WTC11 (cell line): ENCODE measurements around the gene CLCF1.
A peak's percentile ranks its signal among the peaks of the same experiment; 100 is the strongest.

ENCODE experiments used
- ETV6 ChIP-seq: sonication (generic); formaldehyde crosslinking; IDR thresholded peaks from 2 replicates; pipeline ENCODE4 v1.8.1; 2022; ENCODE audit warnings: mild to moderate bottlenecking, missing genetic modification reagents
- MYBL2 ChIP-seq: sonication (generic); formaldehyde crosslinking; IDR thresholded peaks from 2 replicates; pipeline ENCODE4 v1.8.1; 2023; ENCODE audit warnings: mild to moderate bottlenecking, moderate library complexity, missing genetic modification reagents
- SMAD3 ChIP-seq: sonication (generic); formaldehyde crosslinking; IDR thresholded peaks from 2 replicates; pipeline ENCODE4 v1.8.0; 2022; ENCODE audit warnings: missing genetic modification reagents, mild to moderate bottlenecking, borderline replicate concordance
- ZNF263 ChIP-seq: sonication (generic); formaldehyde crosslinking; IDR thresholded peaks from 2 replicates; pipeline ENCODE4 v1.8.1; 2022; ENCODE audit warnings: low read depth, mild to moderate bottlenecking, moderate library complexity, missing genetic modification reagents
- ZNF396 ChIP-seq: fragments of 250-450 bp; sonication (Bioruptor Pico); IDR thresholded peaks from 2 replicates; pipeline ENCODE4 v1.8.0; 2021; ENCODE audit warnings: mild to moderate bottlenecking, moderate library complexity, borderline replicate concordance
- TF ChIP-seq, protein P1 (sequence below): sonication (generic); formaldehyde crosslinking; IDR thresholded peaks from 2 replicates; pipeline ENCODE4 v1.8.0; 2022; ENCODE audit warnings: mild to moderate bottlenecking, missing genetic modification reagents
- TF ChIP-seq, protein P2 (sequence below): fragments of 200-600 bp; IDR thresholded peaks from 2 replicates; pipeline ENCODE4 v1.8.0; 2022; ENCODE audit warnings: antibody characterized with exemption

DNA sequence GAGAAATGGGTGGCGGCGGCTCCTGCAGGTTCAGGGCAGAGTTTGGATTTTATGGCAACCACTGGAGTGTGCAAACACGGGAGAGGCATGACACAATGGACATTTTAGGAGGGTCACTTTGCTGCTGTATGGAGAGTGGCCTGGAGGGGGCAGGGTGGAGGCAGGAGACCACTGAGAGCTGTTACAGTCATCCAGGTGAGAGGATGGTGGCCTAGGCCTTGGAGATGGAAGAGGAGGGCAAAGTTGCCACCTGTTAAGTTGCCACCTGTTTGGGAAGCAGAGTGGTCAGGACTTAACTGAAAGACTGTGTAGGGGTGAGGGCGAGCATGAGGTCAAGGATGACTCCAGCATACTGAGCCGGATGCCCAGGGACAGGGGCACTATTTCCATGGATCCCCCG lies 16.1 kb upstream of the CLCF1 start:
- no peak for TF ChIP-seq MYBL2 (CRISPR knock-in tag)
- no peak for TF ChIP-seq SMAD3 (CRISPR knock-in tag)
- no peak for TF ChIP-seq ETV6
- TF ChIP-seq, protein P1, sequence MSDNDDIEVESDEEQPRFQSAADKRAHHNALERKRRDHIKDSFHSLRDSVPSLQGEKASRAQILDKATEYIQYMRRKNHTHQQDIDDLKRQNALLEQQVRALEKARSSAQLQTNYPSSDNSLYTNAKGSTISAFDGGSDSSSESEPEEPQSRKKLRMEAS (CRISPR knock-in tag) = no peak
- TF ChIP-seq ZNF263 (CRISPR knock-in tag) = no peak
- no peak for TF ChIP-seq ZNF396 (CRISPR knock-in tag)
- TF ChIP-seq, protein P2, sequence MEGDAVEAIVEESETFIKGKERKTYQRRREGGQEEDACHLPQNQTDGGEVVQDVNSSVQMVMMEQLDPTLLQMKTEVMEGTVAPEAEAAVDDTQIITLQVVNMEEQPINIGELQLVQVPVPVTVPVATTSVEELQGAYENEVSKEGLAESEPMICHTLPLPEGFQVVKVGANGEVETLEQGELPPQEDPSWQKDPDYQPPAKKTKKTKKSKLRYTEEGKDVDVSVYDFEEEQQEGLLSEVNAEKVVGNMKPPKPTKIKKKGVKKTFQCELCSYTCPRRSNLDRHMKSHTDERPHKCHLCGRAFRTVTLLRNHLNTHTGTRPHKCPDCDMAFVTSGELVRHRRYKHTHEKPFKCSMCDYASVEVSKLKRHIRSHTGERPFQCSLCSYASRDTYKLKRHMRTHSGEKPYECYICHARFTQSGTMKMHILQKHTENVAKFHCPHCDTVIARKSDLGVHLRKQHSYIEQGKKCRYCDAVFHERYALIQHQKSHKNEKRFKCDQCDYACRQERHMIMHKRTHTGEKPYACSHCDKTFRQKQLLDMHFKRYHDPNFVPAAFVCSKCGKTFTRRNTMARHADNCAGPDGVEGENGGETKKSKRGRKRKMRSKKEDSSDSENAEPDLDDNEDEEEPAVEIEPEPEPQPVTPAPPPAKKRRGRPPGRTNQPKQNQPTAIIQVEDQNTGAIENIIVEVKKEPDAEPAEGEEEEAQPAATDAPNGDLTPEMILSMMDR = peak; percentile 60
